Astrocyte of the spinal cord (primary cell): ENCODE measurements around the gene ALDH7A1.
A peak's percentile ranks its signal among the peaks of the same experiment; 100 is the strongest.

Source experiments
- DNase-seq: peaks from one replicate; pipeline ENCODE4 v3.0.0; 2011; ENCODE audit warnings: low read depth, low spot score
- H3K4me3 ChIP-seq: 2 replicates; pipeline ENCODE4 v1.5.1; 2011; ENCODE audit warnings: low read depth, mild to moderate bottlenecking, low read length, moderate library complexity
- in situ Hi-C: cut with HindIII; loops from 2 replicates; pipeline ENCODE4 v1.10.0; 2017; ENCODE audit warnings: low sequenced_read_pairs
- TF ChIP-seq, protein P1 (sequence below): IDR thresholded peaks from 2 replicates; pipeline ENCODE4 v1.5.1; 2012; ENCODE audit warnings: low read depth, mild to moderate bottlenecking, low read length, inconsistent platforms

ALDH7A1 gene

DNA sequence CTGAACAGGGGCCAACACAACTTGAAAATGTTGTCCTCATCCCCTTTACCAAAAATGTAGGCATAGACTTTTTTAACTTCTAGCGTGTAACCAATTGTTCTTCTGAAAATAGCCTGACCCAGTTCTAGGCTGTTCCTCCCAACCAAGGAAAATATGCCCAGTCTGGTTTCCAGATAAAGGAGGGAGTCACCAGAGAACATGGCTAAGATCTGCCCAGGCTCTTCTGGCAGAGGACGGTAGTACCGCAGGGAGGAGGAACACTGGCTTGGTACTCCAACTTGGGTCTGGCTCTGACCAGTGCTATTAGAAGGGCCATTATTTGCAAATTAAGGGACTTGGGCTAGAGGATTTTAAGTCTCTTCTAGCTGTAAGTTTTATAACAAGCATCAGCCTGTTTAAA, 108.7 kb downstream of the ALDH7A1 start:
- no peak for DNase-seq
- H3K4me3 ChIP-seq = no peak overlapping the region
- in situ Hi-C loops = no loop called here
- TF ChIP-seq, protein P1, sequence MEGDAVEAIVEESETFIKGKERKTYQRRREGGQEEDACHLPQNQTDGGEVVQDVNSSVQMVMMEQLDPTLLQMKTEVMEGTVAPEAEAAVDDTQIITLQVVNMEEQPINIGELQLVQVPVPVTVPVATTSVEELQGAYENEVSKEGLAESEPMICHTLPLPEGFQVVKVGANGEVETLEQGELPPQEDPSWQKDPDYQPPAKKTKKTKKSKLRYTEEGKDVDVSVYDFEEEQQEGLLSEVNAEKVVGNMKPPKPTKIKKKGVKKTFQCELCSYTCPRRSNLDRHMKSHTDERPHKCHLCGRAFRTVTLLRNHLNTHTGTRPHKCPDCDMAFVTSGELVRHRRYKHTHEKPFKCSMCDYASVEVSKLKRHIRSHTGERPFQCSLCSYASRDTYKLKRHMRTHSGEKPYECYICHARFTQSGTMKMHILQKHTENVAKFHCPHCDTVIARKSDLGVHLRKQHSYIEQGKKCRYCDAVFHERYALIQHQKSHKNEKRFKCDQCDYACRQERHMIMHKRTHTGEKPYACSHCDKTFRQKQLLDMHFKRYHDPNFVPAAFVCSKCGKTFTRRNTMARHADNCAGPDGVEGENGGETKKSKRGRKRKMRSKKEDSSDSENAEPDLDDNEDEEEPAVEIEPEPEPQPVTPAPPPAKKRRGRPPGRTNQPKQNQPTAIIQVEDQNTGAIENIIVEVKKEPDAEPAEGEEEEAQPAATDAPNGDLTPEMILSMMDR = no peak

GRCh38 chr5:126484253-126484652, 110.8 kb downstream of the ALDH7A1 start:
- no peak for DNase-seq
- in situ Hi-C loops = no loop called here
- TF ChIP-seq, protein P1 = no peak
- H3K4me3 ChIP-seq = no peak overlapping the region

- H3K4me3 ChIP-seq = no peak overlapping the region
- TF ChIP-seq, protein P1 = no peak
- DNase-seq = no peak
- in situ Hi-C loops = no loop called here
Measured at GRCh38 chr5:126483156-126483555, 111.9 kb downstream of the ALDH7A1 start.

DNA sequence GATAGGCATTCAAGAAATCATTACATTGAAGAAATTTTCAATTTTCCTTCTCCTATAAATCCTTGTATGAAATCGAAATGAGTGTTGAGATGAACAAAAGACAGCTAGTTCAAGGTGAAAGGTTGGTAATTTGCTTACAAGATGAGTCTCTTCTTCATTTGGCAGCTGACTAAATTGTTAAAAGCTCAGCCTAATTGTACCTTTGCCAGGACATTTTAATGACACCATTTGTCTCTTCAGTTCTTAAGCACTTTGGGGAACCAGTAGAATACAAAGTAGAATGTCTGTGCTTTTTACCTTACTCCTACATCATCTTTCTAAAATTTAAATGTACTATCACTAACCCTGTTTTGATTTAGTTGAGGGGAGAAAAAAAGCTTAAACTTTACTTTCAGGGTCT, 112.4 kb downstream of the ALDH7A1 start:
- DNase-seq = no peak
- H3K4me3 ChIP-seq = no peak overlapping the region
- TF ChIP-seq, protein P1 = no peak
- in situ Hi-C loops = no loop called here

GRCh38 chr5:126481243-126481642, 113.8 kb downstream of the ALDH7A1 start:
- in situ Hi-C loops = no loop called here
- no peak overlapping the region for H3K4me3 ChIP-seq
- TF ChIP-seq, protein P1 = no peak
- DNase-seq = peak; percentile 38
